ENCODE measurements around the gene TBC1D9.

DNA sequence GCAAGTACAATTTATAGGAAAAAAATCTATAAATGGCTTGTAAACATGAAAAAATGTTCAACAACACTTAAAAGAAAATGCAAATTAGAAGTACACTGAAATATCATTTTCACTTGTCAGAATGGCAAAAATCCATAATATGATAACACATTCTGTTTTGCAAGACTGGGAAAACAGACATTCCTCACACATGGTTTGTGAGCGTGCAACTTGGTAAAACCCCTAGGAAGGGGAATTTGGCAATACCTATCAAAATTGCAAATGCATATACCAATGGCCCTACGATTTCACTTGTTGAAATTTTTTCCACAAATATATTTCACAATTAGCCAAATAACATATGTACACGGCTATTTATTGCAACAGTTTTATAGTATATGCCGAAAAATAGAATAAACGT lies 31.4 kb downstream of the TBC1D9 start:
- TF ChIP-seq, protein P1, sequence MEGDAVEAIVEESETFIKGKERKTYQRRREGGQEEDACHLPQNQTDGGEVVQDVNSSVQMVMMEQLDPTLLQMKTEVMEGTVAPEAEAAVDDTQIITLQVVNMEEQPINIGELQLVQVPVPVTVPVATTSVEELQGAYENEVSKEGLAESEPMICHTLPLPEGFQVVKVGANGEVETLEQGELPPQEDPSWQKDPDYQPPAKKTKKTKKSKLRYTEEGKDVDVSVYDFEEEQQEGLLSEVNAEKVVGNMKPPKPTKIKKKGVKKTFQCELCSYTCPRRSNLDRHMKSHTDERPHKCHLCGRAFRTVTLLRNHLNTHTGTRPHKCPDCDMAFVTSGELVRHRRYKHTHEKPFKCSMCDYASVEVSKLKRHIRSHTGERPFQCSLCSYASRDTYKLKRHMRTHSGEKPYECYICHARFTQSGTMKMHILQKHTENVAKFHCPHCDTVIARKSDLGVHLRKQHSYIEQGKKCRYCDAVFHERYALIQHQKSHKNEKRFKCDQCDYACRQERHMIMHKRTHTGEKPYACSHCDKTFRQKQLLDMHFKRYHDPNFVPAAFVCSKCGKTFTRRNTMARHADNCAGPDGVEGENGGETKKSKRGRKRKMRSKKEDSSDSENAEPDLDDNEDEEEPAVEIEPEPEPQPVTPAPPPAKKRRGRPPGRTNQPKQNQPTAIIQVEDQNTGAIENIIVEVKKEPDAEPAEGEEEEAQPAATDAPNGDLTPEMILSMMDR (IDR thresholded peaks at IDR 0.05): no peak
- TF ChIP-seq, protein P2, sequence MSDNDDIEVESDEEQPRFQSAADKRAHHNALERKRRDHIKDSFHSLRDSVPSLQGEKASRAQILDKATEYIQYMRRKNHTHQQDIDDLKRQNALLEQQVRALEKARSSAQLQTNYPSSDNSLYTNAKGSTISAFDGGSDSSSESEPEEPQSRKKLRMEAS (IDR thresholded peaks at IDR 0.05): no peak
- no peak for TF ChIP-seq RFX5 (IDR thresholded peaks at IDR 0.05)
- no peak for TF ChIP-seq POLR2A (IDR thresholded peaks at IDR 0.05; ENCODE audit: low read length)
- TF ChIP-seq, protein P3, sequence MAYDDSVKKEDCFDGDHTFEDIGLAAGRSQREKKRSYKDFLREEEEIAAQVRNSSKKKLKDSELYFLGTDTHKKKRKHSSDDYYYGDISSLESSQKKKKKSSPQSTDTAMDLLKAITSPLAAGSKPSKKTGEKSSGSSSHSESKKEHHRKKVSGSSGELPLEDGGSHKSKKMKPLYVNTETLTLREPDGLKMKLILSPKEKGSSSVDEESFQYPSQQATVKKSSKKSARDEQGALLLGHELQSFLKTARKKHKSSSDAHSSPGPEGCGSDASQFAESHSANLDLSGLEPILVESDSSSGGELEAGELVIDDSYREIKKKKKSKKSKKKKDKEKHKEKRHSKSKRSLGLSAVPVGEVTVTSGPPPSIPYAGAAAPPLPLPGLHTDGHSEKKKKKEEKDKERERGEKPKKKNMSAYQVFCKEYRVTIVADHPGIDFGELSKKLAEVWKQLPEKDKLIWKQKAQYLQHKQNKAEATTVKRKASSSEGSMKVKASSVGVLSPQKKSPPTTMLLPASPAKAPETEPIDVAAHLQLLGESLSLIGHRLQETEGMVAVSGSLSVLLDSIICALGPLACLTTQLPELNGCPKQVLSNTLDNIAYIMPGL (CRISPR knock-in tag; IDR thresholded peaks at IDR 0.05; ENCODE audit: borderline replicate concordance): no peak
- no peak for TF ChIP-seq ZNF302 (CRISPR knock-in tag; IDR thresholded peaks at IDR 0.05)
- no peak for TF ChIP-seq JUN (IDR thresholded peaks at IDR 0.05)
- no peak for TF ChIP-seq KDM5A (IDR thresholded peaks at IDR 0.05)
- TF ChIP-seq ZSCAN20 (CRISPR knock-in tag; IDR thresholded peaks at IDR 0.05): no peak
- no peak for TF ChIP-seq SMC3 (IDR thresholded peaks at IDR 0.05)
- no peak for TF ChIP-seq EP300 (IDR thresholded peaks at IDR 0.05)
- TF ChIP-seq RAD21 (conservative IDR thresholded peaks at IDR 0.05 in 1 of 2, IDR thresholded peaks at IDR 0.05 in 1 of 2): no peak
- TF ChIP-seq, protein P4, sequence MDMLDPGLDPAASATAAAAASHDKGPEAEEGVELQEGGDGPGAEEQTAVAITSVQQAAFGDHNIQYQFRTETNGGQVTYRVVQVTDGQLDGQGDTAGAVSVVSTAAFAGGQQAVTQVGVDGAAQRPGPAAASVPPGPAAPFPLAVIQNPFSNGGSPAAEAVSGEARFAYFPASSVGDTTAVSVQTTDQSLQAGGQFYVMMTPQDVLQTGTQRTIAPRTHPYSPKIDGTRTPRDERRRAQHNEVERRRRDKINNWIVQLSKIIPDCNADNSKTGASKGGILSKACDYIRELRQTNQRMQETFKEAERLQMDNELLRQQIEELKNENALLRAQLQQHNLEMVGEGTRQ (IDR thresholded peaks at IDR 0.05): no peak
